ENCODE measurements around the gene PTH2R. TPM values are rescaled to one million over a fixed set of nuclear protein-coding genes. Genes with fewer than 3 reads are reported as not detected.
"Not testable (repeated sequence)": the region's sequence is repeated elsewhere in the genome, so short reads cannot be mapped to it uniquely, and the experiment has no call there.

PTH2R gene
- polyA plus RNA-seq (ENCODE audit: insufficient read length in 4 of 4), result 10 to 100 TPM in 3 of 4 donors, 1 to 10 TPM in 1; 2.0 to 45.0 (median 40.5) TPM

GRCh38 chr2:208406474-208407451 lies at the start of gene PTH2R:
TSS of gene PTH2R (plus strand) at chr2:208406792. CDS start at chr2:208407044, 252 bp downstream.
- DNase-seq (ENCODE audit: low read depth in 4 of 4, low spot score in 3 of 4), result no peak

DNA sequence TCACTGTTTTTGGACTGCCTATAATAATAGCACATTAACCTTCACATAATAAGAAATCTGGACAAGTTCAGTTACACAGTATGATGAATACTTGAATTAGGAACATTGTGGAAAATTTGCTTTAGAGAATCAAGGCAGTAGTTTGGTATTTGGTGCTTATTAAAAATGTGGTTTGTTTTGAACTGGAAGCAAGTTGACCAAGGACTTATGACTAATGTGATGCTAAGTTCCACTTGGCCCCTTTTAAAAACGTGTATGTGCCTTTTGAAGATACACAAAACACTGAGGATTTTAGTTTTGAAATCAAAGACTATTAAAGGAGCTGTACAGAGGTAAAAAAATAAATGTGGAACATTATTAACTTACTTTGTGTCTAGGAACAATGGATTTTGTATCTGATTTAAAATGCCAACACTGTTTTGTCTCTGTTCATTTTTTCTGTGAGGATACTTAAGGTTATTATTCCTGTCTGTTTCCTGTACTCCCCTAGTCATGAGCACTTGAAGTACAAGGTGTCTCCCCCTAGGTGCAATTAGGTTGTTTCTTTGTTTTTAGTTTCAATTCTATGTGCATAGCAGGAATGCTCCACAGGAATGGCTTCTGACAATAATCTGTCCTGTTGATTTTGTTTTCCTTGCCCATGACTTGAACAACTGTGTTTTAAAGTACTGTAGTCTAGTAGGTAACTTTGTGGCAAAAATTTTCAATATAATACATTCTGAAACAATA lies 49.6 kb upstream of the PTH2R start:
- no peak for DNase-seq (ENCODE audit: low read depth in 4 of 4, low spot score in 3 of 4)

DNA sequence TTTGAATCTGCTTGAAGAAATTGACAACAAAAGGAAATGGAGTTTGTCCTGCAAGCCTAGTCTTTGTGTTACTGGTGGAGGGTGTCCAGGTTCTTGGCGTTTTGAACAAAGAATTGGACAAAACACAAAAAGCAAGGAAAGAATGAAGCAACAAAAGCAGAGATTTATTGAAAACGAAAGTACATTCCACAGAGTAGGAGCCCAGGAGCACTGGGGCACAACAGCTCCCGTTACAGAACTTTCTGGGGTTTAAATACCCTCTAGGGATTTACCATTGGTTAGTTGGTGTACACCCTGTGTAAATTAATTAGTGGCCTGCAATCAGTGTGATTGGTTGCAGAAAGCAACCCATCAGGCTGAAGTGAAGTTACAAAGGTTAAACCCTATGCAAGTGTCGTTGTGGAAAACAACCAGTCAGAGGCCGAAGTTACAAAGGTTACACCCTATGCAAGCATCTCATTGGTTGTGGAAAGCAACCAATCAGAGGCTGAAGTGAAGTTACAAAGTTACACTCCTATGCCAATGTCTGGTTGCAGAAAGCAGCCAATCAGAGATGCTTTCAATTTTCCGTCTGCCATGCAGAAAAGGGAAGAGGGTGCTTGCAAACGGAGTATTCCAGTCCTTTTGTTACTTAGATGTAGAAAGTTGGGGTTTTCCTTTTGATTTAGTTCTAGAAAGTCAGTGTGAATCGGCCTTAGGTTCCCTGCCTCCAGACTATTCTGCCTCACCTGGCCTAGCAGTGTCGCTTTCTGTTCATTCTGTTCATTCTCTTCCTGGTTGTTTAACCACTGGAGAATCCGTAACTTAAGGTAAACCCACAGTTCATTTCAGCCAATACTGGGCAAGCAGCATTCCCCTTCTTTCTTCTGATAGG lies 47.6 kb upstream of the PTH2R start:
- no peak for DNase-seq (ENCODE audit: low read depth in 4 of 4, low spot score in 3 of 4)

GRCh38 chr2:208359632-208359986 lies 47.0 kb upstream of the PTH2R start:
- DNase-seq (ENCODE audit: low read depth in 4 of 4, low spot score in 3 of 4), result no peak

- DNase-seq (ENCODE audit: low read depth in 4 of 4, low spot score in 3 of 4), result no peak
Measured at GRCh38 chr2:208360259-208361076, 46.1 kb upstream of the PTH2R start.

GRCh38 chr2:208361077-208361441 lies 45.5 kb upstream of the PTH2R start:
- DNase-seq (ENCODE audit: low read depth in 4 of 4, low spot score in 3 of 4), result no peak

DNA sequence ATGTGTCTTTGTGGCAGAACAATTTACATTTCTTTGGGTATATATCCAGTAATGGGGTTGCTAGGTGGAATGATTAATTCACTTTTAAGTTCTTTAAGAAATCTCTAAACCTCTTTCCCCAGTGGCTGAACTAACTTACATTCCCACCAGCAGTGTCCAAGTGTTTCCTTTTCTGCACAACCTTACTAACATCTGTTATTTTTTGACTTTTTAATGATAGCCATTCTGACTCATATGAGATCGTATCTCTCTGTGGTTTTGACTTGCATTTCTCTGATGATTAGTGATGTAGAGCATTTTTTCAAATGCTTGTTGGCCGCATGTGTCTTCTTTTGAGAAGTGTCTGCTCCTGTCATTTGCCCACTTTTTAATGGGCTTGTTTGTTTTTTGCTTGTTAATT lies 43.1 kb upstream of the PTH2R start:
- DNase-seq (ENCODE audit: low read depth in 4 of 4, low spot score in 3 of 4), result no peak

DNA sequence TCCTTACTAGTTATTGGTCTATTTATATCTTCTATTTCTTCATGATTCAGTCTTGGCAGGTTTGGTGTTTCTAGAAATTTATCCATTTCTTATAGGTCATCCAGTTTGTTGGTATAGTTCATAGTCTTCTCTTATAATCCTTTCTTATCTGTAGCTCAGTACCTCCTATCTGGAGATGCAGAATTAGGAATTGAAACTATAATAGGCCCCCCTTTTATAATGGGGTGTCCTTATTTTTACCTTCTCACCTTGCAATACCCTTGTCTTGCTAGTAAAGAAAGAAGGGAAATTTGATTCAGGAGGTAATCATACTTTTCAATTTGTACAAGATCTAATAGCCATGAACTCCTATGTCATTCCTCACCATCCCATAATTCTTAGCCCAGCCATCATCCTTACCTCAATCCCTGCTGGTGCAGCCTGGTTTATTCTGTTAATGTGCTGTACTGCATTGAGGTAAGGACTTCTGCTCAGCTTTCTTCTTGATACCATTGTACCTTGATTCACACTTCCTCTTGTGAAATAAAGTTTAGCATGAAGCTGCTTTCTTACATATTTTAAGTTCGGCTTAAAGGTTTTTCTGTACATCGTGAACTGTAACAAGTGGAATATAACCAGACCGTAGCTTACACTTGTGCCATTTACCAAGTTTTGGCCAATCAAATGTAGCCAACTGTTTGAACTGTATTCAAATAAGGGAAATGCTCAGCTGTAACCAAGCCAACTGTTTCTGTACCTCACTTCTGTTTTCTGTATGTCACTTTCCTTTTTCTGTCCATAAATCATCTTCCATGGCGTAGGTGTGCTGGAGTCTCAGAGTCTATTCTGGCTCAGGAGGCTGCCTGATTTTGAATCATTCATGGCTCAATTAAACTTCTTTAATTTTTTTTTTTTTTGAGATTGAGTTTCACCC lies 40.1 kb upstream of the PTH2R start:
- DNase-seq (ENCODE audit: low read depth in 4 of 4, low spot score in 3 of 4), result no peak

DNA sequence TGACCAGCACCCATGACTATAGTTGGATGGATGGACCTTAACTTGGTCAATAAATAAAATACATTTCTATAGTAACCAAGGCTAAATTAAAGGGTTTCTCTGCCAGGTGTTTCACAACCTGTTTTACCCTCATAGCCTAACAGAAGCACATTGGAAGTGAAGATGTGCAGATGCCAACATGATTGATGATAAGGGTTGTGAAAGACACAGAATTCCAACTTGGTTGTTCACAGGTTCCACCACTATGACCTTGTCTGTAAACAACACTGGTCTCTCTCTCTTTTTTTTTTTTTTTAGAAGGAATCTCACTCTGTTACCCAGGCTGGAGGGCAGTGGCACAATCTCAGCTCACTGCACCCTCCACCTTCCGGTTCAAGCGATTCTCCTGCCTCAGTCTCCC lies 37.5 kb upstream of the PTH2R start:
- DNase-seq (ENCODE audit: low read depth in 4 of 4, low spot score in 3 of 4), result no peak

DNA sequence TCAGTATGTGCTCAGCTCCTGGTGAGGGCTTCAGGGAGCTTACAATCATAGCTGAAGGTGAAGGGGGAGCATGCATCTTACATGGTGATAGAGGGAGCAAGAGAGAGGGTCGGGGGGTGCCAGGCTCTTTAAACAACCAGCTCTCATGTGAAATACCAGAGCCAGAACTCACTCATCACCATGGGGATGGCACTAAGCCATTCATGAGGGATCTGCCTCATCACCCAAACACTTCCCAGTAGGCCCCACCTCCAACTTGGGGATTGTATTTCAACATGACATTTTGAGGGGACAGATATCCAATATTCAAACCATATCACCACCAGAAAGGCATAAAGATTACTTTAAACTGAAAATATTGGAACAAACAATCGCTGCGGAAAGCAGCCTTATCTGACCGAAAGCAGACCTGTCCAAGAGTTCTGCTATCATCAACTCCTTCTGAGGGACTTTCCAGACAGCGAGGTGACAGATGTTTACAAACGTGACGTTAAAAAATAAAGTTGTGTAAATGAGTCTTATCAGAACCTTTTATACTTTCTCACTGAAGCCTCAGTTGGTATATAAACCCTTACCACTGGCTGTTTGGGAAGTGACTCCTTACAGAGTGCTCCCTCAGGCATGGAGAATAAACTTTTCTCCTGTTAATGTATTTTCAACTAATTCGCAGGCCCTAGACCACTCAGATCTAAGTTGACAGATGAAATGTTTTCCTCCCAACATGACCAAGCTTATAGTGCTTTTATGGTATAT lies 35.5 kb upstream of the PTH2R start:
- DNase-seq (ENCODE audit: low read depth in 4 of 4, low spot score in 3 of 4), result no peak

DNA sequence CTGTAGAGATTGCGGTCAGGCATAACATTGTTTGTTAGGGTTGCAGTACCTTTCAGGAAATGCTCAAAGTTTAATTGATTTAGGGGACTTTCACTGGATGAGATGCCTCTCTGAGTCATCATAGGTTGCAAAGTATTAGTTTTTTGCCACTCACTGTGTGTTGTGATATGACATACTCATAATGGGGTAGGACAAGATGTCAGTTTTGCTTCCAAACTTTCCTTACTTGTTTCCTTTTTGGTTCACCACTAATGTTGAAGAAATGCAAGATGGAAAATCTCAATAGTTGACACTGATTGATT lies 35.0 kb upstream of the PTH2R start:
- DNase-seq (ENCODE audit: low read depth in 4 of 4, low spot score in 3 of 4), result no peak

GRCh38 chr2:208373460-208374089 lies 33.0 kb upstream of the PTH2R start:
- DNase-seq (ENCODE audit: low read depth in 4 of 4, low spot score in 3 of 4), result peak; percentile 4 to 32 (median 24)

DNA sequence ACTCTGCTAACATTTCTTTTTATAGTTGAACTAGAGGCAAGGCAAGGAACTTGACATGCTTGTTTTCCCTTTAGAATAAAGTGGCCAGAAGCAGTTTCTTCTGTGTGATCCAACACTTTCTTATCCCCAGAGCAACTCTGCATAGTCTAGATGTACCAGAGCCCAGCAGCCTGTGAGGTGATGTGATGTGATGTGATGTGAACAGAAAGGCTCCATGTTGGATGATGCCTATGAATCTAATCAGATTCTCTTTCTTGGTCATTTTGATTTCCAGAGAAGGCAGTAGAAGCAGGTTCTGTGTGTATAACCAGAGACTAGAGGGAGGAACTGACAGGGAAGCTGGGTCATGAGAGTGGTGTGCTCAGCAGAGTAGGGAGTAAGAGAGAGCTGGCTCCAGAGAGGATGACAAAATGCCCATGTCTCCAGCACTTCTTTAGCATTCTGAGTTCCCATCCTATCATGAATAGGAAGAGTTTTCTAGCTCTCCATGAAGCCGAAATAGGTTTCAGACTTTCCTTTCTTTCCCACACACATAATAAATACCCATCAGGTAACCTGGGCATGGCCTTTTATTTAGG lies 31.0 kb upstream of the PTH2R start:
- no peak for DNase-seq (ENCODE audit: low read depth in 4 of 4, low spot score in 3 of 4)

GRCh38 chr2:208377344-208377860 lies 29.2 kb upstream of the PTH2R start:
- not testable (repeated sequence) for DNase-seq (ENCODE audit: low read depth in 4 of 4, low spot score in 3 of 4)

- no peak for DNase-seq (ENCODE audit: low read depth in 4 of 4, low spot score in 3 of 4)
Measured at GRCh38 chr2:208379192-208379591, 27.4 kb upstream of the PTH2R start.

GRCh38 chr2:208384637-208385036 lies 22.0 kb upstream of the PTH2R start:
- no peak for DNase-seq (ENCODE audit: low read depth in 4 of 4, low spot score in 3 of 4)

DNA sequence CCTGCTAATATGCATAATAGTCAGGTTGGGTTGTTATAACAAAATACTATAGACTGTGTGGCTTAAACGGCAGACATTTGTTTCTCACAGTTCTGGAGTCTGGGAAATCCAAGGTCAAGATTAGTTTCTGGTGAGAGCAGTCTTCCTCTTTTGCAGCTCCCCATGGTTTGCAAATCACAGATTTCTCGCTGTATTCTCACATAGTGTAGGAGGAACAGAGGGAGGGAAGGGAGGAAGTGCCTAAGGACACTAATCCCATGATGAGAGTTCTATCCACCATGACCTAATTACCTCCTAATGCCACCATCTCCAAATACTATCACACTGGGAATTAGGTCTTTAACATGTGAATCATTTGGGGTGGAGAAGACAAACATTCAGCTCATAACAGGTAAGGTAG lies 20.1 kb upstream of the PTH2R start:
- no peak for DNase-seq (ENCODE audit: low read depth in 4 of 4, low spot score in 3 of 4)

All from left renal pelvis (tissue), 4 donors.